HCT116 (cell line): Measurements from ENCODE around the gene APEX2. TPM values are rescaled to one million over a fixed set of nuclear protein-coding genes. Genes with fewer than 3 reads are reported as not detected.

ENCODE experiments used
- ATAC-seq: fragments of 200-7000 bp; cut with Tn5 transposase; 2 replicates; pipeline ENCODE4 v1.9.1; 2020; ENCODE audit warnings: mild to moderate bottlenecking, moderate library complexity
- BruUV-seq: library from RNA; stranded (reverse); fragments of 400-500 nt; replicated peaks from 2 replicates; lab custom pipeline; 2021; lab: Mats Ljungman, UMichigan
- CTCF ChIA-PET: fragments of 300-600 bp; sonication (Branson Sonifier 250); formaldehyde crosslinking; loops from one replicate; lab custom pipeline; 2021; ENCODE audit warnings: antibody characterized with exemption; lab: Charles Lee
- POLR2A ChIA-PET: fragments of 300-600, 350-600 bp; sonication (Branson Sonifier 250); formaldehyde crosslinking; loops from one replicate; lab custom pipeline; 2021; ENCODE audit warnings: antibody characterized with exemption; lab: Charles Lee
- RAD21 ChIA-PET, 2 experiments: fragments of 300-600 bp; sonication (Branson Sonifier 250); formaldehyde crosslinking; loops; one replicate each; lab custom pipeline; 2023; ENCODE audit warnings: low total read pairs in 2 of 2; ENCODE audit not compliant: uncharacterized antibody in 2 of 2, unreplicated experiment in 2 of 2, low non-redundant PET in 1 of 2; lab: Charles Lee
- DNase-seq: peaks from one replicate; pipeline ENCODE4 v3.0.0-alpha.2; 2010; ENCODE audit warnings: low read depth, low spot score
- H2AFZ ChIP-seq: fragments of 200-600 bp; shearing (Covaris generic), sonication (generic); 2 replicates; pipeline ENCODE4 v1.6.1; 2017; ENCODE audit warnings: low read depth, mixed run types, mixed read lengths, antibody characterized with exemption, low read length; ENCODE audit not compliant: poor library complexity, severe bottlenecking
- H3K27ac ChIP-seq: 2 replicates; pipeline ENCODE4 v1.5.1; 2012; ENCODE audit warnings: low read depth, low read length
- H3K27me3 ChIP-seq: fragments of 200-600 bp; sonication (generic); 2 replicates; pipeline ENCODE4 v1.6.1; 2016; ENCODE audit warnings: mixed run types, low read length, mixed read lengths; ENCODE audit not compliant: insufficient read depth
- H3K36me3 ChIP-seq, 2 experiments: fragments of 200-500 bp in 1 of 2; fragments of 200-600 bp in 1 of 2; sonication (Bioruptor generic) in 1 of 2; sonication (generic) in 1 of 2; 2 replicates each; pipeline versions ENCODE4 v1.5.1 to v1.6.1; 2014 to 2016; ENCODE audit warnings: low read length in 2 of 2, inconsistent platforms in 1 of 2, mixed read lengths in 1 of 2, mixed run types in 1 of 2; ENCODE audit not compliant: insufficient read depth in 2 of 2, control insufficient read depth in 1 of 2
- H3K4me1 ChIP-seq, 2 experiments: fragments of 200-600 bp in 1 of 2; sonication (generic) in 1 of 2; 2 replicates each; pipeline versions ENCODE4 v1.5.1 to v1.6.1; 2012 to 2017; ENCODE audit warnings: low read length in 2 of 2, inconsistent platforms in 1 of 2, mild to moderate bottlenecking in 1 of 2, mixed read lengths in 1 of 2, mixed run types in 1 of 2, moderate library complexity in 1 of 2; ENCODE audit not compliant: insufficient read depth in 2 of 2, control insufficient read depth in 1 of 2
- H3K4me2 ChIP-seq: fragments of 200-600 bp; sonication (generic); 2 replicates; pipeline ENCODE4 v1.6.1; 2017; ENCODE audit warnings: mixed run types, low read length, mixed read lengths
- H3K4me3 ChIP-seq, 2 experiments: fragments of 200-600 bp in 1 of 2; sonication (generic) in 1 of 2; replicated peaks in 1 of 2; 2 replicates each; pipeline ENCODE4 v1.5.1; 2011 to 2016; ENCODE audit warnings: low read length in 2 of 2, control low read depth in 1 of 2, low read depth in 1 of 2, mild to moderate bottlenecking in 1 of 2, mixed read lengths in 1 of 2, mixed run types in 1 of 2
- H3K79me2 ChIP-seq: fragments of 200-600 bp; sonication (generic); 2 replicates; pipeline ENCODE4 v1.6.1; 2017; ENCODE audit warnings: mild to moderate bottlenecking, mixed run types, low read length, moderate library complexity, mixed read lengths; ENCODE audit not compliant: insufficient read depth
- H3K9ac ChIP-seq: fragments of 200-600 bp; sonication (generic); 2 replicates; pipeline ENCODE4 v1.6.1; 2016; ENCODE audit warnings: low read length, mixed read lengths
- H3K9me2 ChIP-seq: fragments of 200-600 bp; sonication (generic), shearing (Covaris generic); 2 replicates; pipeline ENCODE4 v1.6.1; 2017; ENCODE audit warnings: mixed run types, mild to moderate bottlenecking, moderate library complexity; ENCODE audit not compliant: insufficient read depth
- H3K9me3 ChIP-seq, 2 experiments: fragments of 200-500 bp in 1 of 2; fragments of 200-600 bp in 1 of 2; sonication (Bioruptor generic) in 1 of 2; sonication (generic) in 1 of 2; 2 replicates each; pipeline ENCODE4 v1.6.1; 2014 to 2017; ENCODE audit warnings: low read length in 2 of 2, mixed read lengths in 2 of 2, inconsistent platforms in 1 of 2, low read depth in 1 of 2, mild to moderate bottlenecking in 1 of 2, mixed run types in 1 of 2, moderate library complexity in 1 of 2; ENCODE audit not compliant: control insufficient read depth in 1 of 2, insufficient read depth in 1 of 2
- H4K20me1 ChIP-seq: fragments of 200-600 bp; sonication (generic), shearing (Covaris generic); 2 replicates; pipeline ENCODE4 v1.6.1; 2017; ENCODE audit warnings: mixed run types, mild to moderate bottlenecking, moderate library complexity; ENCODE audit not compliant: insufficient read depth
- CBX3 ChIP-seq: IDR thresholded peaks from 2 replicates; pipeline ENCODE4 v1.6.1; 2012; ENCODE audit warnings: low read depth
- CEBPB ChIP-seq: IDR thresholded peaks from 2 replicates; pipeline ENCODE4 v1.6.1; 2012; ENCODE audit warnings: low read depth
- EGR1 ChIP-seq: IDR thresholded peaks from 2 replicates; pipeline ENCODE4 v1.6.1; 2012; ENCODE audit warnings: low read depth
- ELF1 ChIP-seq: IDR thresholded peaks from 2 replicates; pipeline ENCODE4 v1.6.1; 2012; ENCODE audit warnings: low read depth, borderline replicate concordance
- EZH2 ChIP-seq: fragments of 200-600 bp; sonication (generic); IDR thresholded peaks from 2 replicates; pipeline ENCODE4 v1.6.1; 2017; ENCODE audit warnings: antibody characterized with exemption, mixed run types
- EZH2phosphoT487 ChIP-seq: fragments of 200-600 bp; IDR thresholded peaks from 2 replicates; pipeline ENCODE4 v1.6.1; 2018; ENCODE audit warnings: antibody characterized with exemption, borderline replicate concordance
- FOSL1 ChIP-seq: IDR thresholded peaks from 2 replicates; pipeline ENCODE4 v1.6.1; 2012; ENCODE audit warnings: low read depth
- JUND ChIP-seq: IDR thresholded peaks from 2 replicates; pipeline ENCODE4 v1.6.1; 2012
- POLR2A ChIP-seq: IDR thresholded peaks from 2 replicates; pipeline ENCODE4 v1.7.0; 2011; ENCODE audit warnings: borderline replicate concordance; ENCODE audit not compliant: insufficient read depth, insufficient read length; ENCODE audit errors: extremely low read depth
- POLR2AphosphoS5 ChIP-seq: IDR thresholded peaks from 2 replicates; pipeline ENCODE4 v1.6.1; 2011; ENCODE audit warnings: mild to moderate bottlenecking, low read depth, low read length, moderate library complexity
- RAD21 ChIP-seq: IDR thresholded peaks from 2 replicates; pipeline ENCODE4 v1.6.1; 2012; ENCODE audit warnings: low read depth, mild to moderate bottlenecking
- SIN3A ChIP-seq: IDR thresholded peaks from 2 replicates; pipeline ENCODE4 v1.6.1; 2012; ENCODE audit warnings: low read depth
- SRF ChIP-seq: IDR thresholded peaks from 2 replicates; pipeline ENCODE4 v1.6.1; 2012; ENCODE audit warnings: low read depth
- TCF7L2 ChIP-seq: IDR thresholded peaks from 2 replicates; pipeline ENCODE4 v1.7.0; 2011; ENCODE audit warnings: borderline replicate concordance, inconsistent platforms; ENCODE audit not compliant: insufficient read depth, insufficient read length; ENCODE audit errors: extremely low read depth
- YY1 ChIP-seq: IDR thresholded peaks from 2 replicates; pipeline ENCODE4 v1.6.1; 2011; ENCODE audit warnings: low read length, low read depth, moderate library complexity, mild to moderate bottlenecking; ENCODE audit not compliant: insufficient replicate concordance; ENCODE audit errors: extremely low read depth
- ZFX ChIP-seq: fragments of 450-650 bp; IDR thresholded peaks from 2 replicates; pipeline ENCODE4 v1.6.1; 2017
- intact Hi-C: fragments of 100-400 bp; cut with micrococcal nuclease; formaldehyde crosslinking; loops from 2 replicates; pipeline ENCODE4 v1.10.0; 2022
- total RNA-seq: library from RNA; stranded (reverse); gene quantifications from one replicate; pipeline ENCODE4 v1.2.1, GENCODE V29; 2021; ENCODE audit not compliant: unreplicated experiment
- TF ChIP-seq, protein P1 (sequence below): IDR thresholded peaks from 2 replicates; pipeline ENCODE4 v1.6.1; 2012; ENCODE audit warnings: low read depth
- TF ChIP-seq, protein P2 (sequence below): IDR thresholded peaks from 2 replicates; pipeline ENCODE4 v1.6.1; 2011; ENCODE audit warnings: mild to moderate bottlenecking, low read length, moderate library complexity; ENCODE audit not compliant: insufficient replicate concordance; ENCODE audit errors: extremely low read depth
- TF ChIP-seq, protein P3 (sequence below): IDR thresholded peaks from 2 replicates; pipeline ENCODE4 v1.6.1; 2012

Gene APEX2
- total RNA-seq, 1 experiment from 2014 or later, result 28.2 TPM

DNA sequence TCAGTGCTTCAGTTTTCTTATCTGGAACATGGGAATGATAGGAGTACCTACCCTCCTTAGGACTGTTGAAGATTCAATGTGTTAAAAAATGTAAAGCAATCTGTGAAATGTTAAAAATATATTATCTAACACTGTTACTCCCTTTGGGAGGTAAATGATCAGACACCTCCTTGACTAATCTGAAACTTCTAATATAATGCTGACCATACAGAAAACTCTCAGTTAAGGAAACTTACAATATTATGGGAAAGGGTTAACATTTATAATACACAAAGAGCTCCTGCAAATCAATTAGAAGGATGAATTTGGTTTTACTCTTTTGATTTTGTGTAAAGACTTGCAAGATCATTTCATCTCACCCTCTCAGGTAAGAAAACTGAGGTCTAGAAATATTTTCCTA lies 4.5 kb upstream of the APEX2 start:
- intact Hi-C loops, result no loop called here

More for the DNA sequence above, 4.5 kb upstream of the APEX2 start:
- no peak for ATAC-seq
- no peak overlapping the region for H3K4me3 ChIP-seq
- no peak overlapping the region for H3K9ac ChIP-seq
- TF ChIP-seq, protein P1, sequence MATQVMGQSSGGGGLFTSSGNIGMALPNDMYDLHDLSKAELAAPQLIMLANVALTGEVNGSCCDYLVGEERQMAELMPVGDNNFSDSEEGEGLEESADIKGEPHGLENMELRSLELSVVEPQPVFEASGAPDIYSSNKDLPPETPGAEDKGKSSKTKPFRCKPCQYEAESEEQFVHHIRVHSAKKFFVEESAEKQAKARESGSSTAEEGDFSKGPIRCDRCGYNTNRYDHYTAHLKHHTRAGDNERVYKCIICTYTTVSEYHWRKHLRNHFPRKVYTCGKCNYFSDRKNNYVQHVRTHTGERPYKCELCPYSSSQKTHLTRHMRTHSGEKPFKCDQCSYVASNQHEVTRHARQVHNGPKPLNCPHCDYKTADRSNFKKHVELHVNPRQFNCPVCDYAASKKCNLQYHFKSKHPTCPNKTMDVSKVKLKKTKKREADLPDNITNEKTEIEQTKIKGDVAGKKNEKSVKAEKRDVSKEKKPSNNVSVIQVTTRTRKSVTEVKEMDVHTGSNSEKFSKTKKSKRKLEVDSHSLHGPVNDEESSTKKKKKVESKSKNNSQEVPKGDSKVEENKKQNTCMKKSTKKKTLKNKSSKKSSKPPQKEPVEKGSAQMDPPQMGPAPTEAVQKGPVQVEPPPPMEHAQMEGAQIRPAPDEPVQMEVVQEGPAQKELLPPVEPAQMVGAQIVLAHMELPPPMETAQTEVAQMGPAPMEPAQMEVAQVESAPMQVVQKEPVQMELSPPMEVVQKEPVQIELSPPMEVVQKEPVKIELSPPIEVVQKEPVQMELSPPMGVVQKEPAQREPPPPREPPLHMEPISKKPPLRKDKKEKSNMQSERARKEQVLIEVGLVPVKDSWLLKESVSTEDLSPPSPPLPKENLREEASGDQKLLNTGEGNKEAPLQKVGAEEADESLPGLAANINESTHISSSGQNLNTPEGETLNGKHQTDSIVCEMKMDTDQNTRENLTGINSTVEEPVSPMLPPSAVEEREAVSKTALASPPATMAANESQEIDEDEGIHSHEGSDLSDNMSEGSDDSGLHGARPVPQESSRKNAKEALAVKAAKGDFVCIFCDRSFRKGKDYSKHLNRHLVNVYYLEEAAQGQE, result no peak
- TF ChIP-seq FOSL1, result no peak
- TF ChIP-seq ELF1, result no peak
- no peak for TF ChIP-seq YY1
- TF ChIP-seq, protein P2, sequence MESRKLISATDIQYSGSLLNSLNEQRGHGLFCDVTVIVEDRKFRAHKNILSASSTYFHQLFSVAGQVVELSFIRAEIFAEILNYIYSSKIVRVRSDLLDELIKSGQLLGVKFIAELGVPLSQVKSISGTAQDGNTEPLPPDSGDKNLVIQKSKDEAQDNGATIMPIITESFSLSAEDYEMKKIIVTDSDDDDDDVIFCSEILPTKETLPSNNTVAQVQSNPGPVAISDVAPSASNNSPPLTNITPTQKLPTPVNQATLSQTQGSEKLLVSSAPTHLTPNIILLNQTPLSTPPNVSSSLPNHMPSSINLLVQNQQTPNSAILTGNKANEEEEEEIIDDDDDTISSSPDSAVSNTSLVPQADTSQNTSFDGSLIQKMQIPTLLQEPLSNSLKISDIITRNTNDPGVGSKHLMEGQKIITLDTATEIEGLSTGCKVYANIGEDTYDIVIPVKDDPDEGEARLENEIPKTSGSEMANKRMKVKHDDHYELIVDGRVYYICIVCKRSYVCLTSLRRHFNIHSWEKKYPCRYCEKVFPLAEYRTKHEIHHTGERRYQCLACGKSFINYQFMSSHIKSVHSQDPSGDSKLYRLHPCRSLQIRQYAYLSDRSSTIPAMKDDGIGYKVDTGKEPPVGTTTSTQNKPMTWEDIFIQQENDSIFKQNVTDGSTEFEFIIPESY, result no peak
- TF ChIP-seq EGR1, result no peak
- TF ChIP-seq SIN3A, result no peak
- no peak for TF ChIP-seq JUND
- TF ChIP-seq, protein P3, sequence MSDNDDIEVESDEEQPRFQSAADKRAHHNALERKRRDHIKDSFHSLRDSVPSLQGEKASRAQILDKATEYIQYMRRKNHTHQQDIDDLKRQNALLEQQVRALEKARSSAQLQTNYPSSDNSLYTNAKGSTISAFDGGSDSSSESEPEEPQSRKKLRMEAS, result no peak
- TF ChIP-seq POLR2AphosphoS5, result no peak
- no peak for TF ChIP-seq CEBPB
- TF ChIP-seq TCF7L2, result no peak
- no peak for TF ChIP-seq RAD21
- TF ChIP-seq SRF, result no peak
- TF ChIP-seq EZH2phosphoT487, result no peak
- no peak for TF ChIP-seq EZH2
- no peak for TF ChIP-seq POLR2A
- TF ChIP-seq CBX3, result no peak
- TF ChIP-seq ZFX, result no peak
- TF ChIP-seq, all 23 proteins: peak for 0
- RAD21 ChIA-PET, result no interaction called here
- Histone ChIP-seq H3K4me2 (no peak overlapping the region), H4K20me1 (no peaks in the 10 kb centered on the region), H3K36me3 (no peaks in the 10 kb centered on the region), H2AFZ (no peak overlapping the region), H3K9me2 (no peaks in the 10 kb centered on the region), H3K27me3 (no peaks in the 10 kb centered on the region), H3K79me2 (peaks cover 4% of the 10 kb centered on the region), H3K9me3 (no peaks in the 10 kb centered on the region), H3K27ac (no peak overlapping the region), H3K4me1 (peaks cover 0 to 6% of the 10 kb centered on the region in 2 experiments; a peak in 1 of 4 replicates)
- DNase-seq, result no peak
- POLR2A ChIA-PET, result no interaction called here
- CTCF ChIA-PET, result no interaction called here
- no TSS peak for BruUV-seq
